ENCODE data around the gene B4GALNT3. TPM values are rescaled to one million over a fixed set of nuclear protein-coding genes. Genes with fewer than 3 reads are reported as not detected.

The B4GALNT3 gene
- total and polyA plus RNA-seq, 2 of the 13 experiments (the other 11 are each of a cell fraction or from before 2014, with no cell fraction given): 3.2 to 4.4 TPM

GRCh38 chr12:571795-572531 is 112.2 kb downstream of the B4GALNT3 start (continued):
- TF ChIP-seq ZHX2 (IDR thresholded peaks at IDR 0.05; ENCODE audit: low read depth) (no peak), ZHX2 (CRISPR knock-in tag; IDR thresholded peaks at IDR 0.05; ENCODE audit: borderline replicate concordance) (no peak), CENPT (CRISPR knock-in tag; IDR thresholded peaks at IDR 0.05; ENCODE audit: low read depth) (no peak), ESRRA (CRISPR knock-in tag; IDR thresholded peaks at IDR 0.05; ENCODE audit: low read depth) (peak; percentile 48; the same call in 1 of the 2 replicates), MTERF4 (CRISPR knock-in tag; IDR thresholded peaks at IDR 0.05) (0 out of 2 replicates have a peak, but pooled peaks have one; percentile 69), ZNF407 (CRISPR knock-in tag; IDR thresholded peaks at IDR 0.05; ENCODE audit: not compliant biosample characterization) (no peak), NCOA2 (CRISPR knock-in tag; IDR thresholded peaks at IDR 0.05) (no peak), ZNF724P (CRISPR knock-in tag; IDR thresholded peaks at IDR 0.05; ENCODE audit: borderline replicate concordance) (no peak), NFE2L1 (CRISPR knock-in tag; IDR thresholded peaks at IDR 0.05; ENCODE audit: borderline replicate concordance) (0 out of 2 replicates have a peak, but pooled peaks have one; percentile 39), SMARCC2 (IDR thresholded peaks at IDR 0.05) (no peak), ZFY (CRISPR knock-in tag; IDR thresholded peaks at IDR 0.05) (peak; percentile 60)
